Measurements from ENCODE around the gene MYL6B. TPM values are rescaled to one million over a fixed set of nuclear protein-coding genes. Genes with fewer than 3 reads are reported as not detected.
A peak's percentile ranks its signal among the peaks of the same experiment; 100 is the strongest.

Gene MYL6B
- total and polyA plus RNA-seq, 8 donors: 6.7 to 65.9 (median 16.5) TPM

DNA sequence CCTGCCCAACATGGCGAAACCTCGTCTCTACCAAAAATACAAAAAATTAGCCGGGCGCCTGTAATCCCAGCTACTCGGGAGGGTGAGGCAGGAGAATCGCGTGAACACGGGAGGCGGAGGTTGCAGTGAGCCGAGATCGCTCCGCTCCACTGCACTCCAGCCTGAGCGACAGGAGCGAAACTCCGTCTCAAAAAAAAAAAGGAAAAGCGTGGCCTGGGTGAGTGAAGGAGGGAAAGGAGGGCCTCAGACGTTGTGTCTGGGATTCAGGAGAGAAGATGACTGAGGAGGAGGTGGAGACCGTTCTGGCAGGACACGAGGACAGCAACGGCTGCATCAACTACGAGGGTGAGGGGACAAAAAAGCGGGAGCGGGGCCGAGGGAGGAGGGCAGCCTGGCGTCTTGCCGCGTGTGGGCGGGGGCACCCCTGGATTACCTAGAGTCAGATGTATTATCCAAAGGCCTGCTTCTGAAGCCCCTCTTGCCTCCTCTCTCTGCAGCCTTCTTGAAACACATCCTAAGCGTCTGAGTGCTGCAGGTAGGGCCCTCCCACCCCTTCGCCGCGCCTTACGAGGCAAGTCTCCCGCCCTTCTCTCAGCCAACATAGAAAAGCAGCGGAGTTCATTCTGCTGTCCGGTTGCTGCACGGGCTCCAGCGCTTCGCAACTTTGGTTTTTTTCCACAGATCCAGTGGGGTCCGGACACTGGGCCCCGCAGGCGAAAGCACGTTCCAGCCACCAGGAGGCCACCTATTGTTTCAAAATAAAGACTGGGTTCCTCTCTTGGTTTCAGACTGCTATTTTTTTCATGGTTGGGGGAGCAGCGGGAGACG lies 5.0 kb downstream of the MYL6B start:
- DNase-seq (peak; percentile 72 to 84 (median 77)), FAIRE-seq (no peak), ATAC-seq (peak; percentile 64 to 71 (median 68))
- intact Hi-C loops (cut with DNase I): no loop called here
- peak overlapping the region; percentile 67 to 96 (median 91) for H3K27ac ChIP-seq
- no peaks in the 10 kb centered on the region for H3K9me3 ChIP-seq
- H3K4me1 ChIP-seq: peaks cover 13 to 27% (median 13%) of the 10 kb centered on the region in 3 donors
- 2 to 5% methylated on average over 45 of the region's 45 CpGs for WGBS, 2 donors
- H3K27me3 ChIP-seq: no peaks in the 10 kb centered on the region
- TF ChIP-seq, protein P1, sequence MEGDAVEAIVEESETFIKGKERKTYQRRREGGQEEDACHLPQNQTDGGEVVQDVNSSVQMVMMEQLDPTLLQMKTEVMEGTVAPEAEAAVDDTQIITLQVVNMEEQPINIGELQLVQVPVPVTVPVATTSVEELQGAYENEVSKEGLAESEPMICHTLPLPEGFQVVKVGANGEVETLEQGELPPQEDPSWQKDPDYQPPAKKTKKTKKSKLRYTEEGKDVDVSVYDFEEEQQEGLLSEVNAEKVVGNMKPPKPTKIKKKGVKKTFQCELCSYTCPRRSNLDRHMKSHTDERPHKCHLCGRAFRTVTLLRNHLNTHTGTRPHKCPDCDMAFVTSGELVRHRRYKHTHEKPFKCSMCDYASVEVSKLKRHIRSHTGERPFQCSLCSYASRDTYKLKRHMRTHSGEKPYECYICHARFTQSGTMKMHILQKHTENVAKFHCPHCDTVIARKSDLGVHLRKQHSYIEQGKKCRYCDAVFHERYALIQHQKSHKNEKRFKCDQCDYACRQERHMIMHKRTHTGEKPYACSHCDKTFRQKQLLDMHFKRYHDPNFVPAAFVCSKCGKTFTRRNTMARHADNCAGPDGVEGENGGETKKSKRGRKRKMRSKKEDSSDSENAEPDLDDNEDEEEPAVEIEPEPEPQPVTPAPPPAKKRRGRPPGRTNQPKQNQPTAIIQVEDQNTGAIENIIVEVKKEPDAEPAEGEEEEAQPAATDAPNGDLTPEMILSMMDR (IDR thresholded peaks at IDR 0.05): peak; percentile 37 to 53 (median 43)
- peak overlapping the region; percentile 33 to 86 (median 61) for H3K4me3 ChIP-seq
- peaks cover 0 to 26% (median 19%) of the 10 kb centered on the region in 3 donors for H3K36me3 ChIP-seq

DNA sequence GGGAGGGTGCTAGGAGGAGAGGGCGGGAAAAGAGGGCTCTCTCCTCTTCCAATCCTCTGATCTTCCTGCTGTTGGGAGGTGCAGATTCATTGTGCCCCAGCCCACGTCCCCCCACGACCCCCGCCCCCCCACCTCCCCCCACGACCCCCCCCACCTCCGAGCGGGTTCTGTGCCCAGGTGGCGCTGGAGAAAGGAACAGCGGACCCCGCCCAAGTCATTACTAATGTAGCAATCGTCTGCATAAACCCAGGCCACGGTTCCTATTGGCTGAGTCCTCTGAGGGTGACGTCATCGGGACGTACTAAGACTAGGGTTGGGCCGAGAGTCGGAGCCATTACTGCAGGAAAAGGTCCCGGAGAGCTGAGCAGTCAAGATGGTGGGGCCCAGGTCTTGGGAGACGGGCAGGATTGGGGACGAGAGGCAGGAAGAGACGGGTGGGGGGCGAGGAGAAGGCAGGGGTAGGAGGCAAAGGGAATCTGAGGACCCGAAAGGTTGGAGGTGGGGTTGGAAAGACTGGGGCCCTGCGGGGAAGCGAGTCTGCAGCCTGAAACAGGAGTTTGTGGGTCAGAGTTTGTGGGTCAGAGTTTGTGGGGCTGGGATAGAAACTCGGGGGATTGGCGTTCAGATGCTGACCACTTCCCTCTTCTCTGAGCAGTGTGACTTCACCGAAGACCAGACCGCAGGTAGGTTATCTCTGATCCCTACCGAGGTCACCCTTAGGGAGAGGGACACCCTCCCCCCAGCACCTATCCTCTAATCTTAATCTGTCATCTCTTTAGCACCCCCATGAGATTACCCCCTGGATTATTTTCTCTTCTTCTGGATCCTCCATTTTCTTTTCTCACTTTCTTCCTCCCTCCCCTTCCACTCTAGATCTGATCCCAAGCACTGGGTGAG lies 5.9 kb downstream of the MYL6B start, which contains the start of gene MYL6:
Gene MYL6, plus strand, starts transcription at position 331 of the 897 bp plus-strand sequence. Its CDS starts 43 bp downstream, at position 374.
- peaks cover 8 to 23% (median 13%) of the 10 kb centered on the region in 3 donors for H3K4me1 ChIP-seq
- H3K36me3 ChIP-seq: peaks cover 0 to 34% (median 19%) of the 10 kb centered on the region in 3 donors
- WGBS, 2 donors: 0 to 1% methylated on average over 29 to 30 of the region's 30 CpGs
- H3K27me3 ChIP-seq: no peaks in the 10 kb centered on the region
- intact Hi-C loops (cut with DNase I): no loop called here
- no peaks in the 10 kb centered on the region for H3K9me3 ChIP-seq
- peak within 1 kb of the TSS; percentile 67 to 96 (median 91) for H3K27ac ChIP-seq
- TF ChIP-seq, protein P1 (IDR thresholded peaks at IDR 0.05): no peak
- DNase-seq (peak; percentile 85 to 98 (median 96)), FAIRE-seq (no peak), ATAC-seq (peak; percentile 89 to 94 (median 90))
- H3K4me3 ChIP-seq: peak within 1 kb of the TSS; percentile 54 to 86 (median 71)

DNA sequence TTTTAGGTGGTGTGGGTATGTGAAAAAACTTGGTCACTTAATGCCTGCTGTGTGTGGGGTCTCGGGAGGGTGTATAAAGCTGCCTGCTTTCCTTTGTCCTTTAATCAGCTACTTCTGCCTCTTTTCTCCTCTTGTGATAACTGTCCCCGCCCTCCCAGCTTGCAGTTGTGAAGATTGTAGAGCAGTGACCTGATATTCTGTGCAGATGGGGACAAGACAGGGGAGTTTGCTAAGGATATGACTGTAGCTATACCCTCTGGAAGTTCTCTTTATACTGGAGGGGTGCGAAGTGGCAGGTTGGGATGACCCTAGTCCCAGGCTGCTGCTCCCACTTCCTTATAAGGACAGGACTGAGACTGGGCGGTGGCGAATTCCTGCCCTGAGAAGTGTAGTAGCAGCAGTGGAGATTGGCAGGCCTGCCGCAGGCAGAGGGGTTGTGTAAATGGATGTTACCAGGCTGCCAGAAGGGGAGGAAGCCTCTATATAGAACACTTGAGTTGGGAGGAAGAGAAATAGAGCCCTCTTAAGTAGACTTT lies 6.6 kb downstream of the MYL6B start:
- FAIRE-seq (no peak), DNase-seq (peak; percentile 58 to 81 (median 72)), ATAC-seq (peak; percentile 43 to 69 (median 58))
- TF ChIP-seq, protein P1 (IDR thresholded peaks at IDR 0.05): no peak
- intact Hi-C loops (cut with DNase I): no loop called here
- no peaks in the 10 kb centered on the region for H3K27me3 ChIP-seq
- H3K27ac ChIP-seq: peak overlapping the region; percentile 67 to 96 (median 91)
- H3K36me3 ChIP-seq: peaks cover 0 to 41% (median 19%) of the 10 kb centered on the region in 3 donors
- peak overlapping the region; percentile 54 to 86 (median 71) for H3K4me3 ChIP-seq
- no peaks in the 10 kb centered on the region for H3K9me3 ChIP-seq
- 0 to 1% methylated on average over 6 of the region's 6 CpGs for WGBS, 2 donors
- peaks cover 8 to 23% (median 13%) of the 10 kb centered on the region in 3 donors for H3K4me1 ChIP-seq

DNA sequence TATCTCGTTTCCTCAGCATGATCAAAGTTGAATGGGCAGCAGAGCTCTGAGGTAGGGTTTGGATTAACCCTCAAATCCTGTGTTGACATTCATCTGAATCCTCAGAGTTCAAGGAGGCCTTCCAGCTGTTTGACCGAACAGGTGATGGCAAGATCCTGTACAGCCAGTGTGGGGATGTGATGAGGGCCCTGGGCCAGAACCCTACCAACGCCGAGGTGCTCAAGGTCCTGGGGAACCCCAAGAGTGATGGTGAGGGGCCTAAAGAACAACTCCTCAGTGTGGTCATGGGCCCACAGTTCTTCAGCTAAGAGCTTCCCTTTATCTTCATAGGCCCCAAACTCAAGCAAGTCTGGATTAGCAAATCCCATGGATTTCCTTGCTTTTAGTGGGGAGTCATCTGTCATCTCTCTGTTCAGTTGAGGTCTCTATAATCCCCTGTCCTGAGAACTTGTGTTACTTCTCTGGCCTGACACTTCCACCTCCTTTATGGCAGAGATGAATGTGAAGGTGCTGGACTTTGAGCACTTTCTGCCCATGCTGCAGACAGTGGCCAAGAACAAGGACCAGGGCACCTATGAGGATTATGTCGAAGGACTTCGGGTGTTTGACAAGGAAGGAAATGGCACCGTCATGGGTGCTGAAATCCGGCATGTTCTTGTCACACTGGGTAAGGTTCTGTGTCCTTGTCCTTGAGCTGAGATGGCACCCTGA lies 7.2 kb downstream of the MYL6B start:
- ATAC-seq (no peak), FAIRE-seq (no peak), DNase-seq (no peak)
- peaks cover 0 to 45% (median 19%) of the 10 kb centered on the region in 3 donors for H3K36me3 ChIP-seq
- intact Hi-C loops (cut with DNase I): no loop called here
- no peaks in the 10 kb centered on the region for H3K9me3 ChIP-seq
- H3K4me1 ChIP-seq: peaks cover 8 to 23% (median 13%) of the 10 kb centered on the region in 3 donors
- no peaks in the 10 kb centered on the region for H3K27me3 ChIP-seq
- peak overlapping the region in 3 of 4 donors; percentile 86 to 96 (median 96) for H3K27ac ChIP-seq
- TF ChIP-seq, protein P1 (IDR thresholded peaks at IDR 0.05): no peak
- 10% methylated on average over 8 of the region's 8 CpGs for WGBS, 2 donors
- H3K4me3 ChIP-seq: peak overlapping the region; percentile 54 to 86 (median 71)
